ENCODE measurements around the gene DIDO1. TPM values are rescaled to one million over a fixed set of nuclear protein-coding genes. Genes with fewer than 3 reads are reported as not detected.

The DIDO1 gene
- total and polyA plus RNA-seq, 2 of the 13 experiments (the other 11 are each of a cell fraction or from before 2014, with no cell fraction given): 75.0 to 75.1 TPM

GRCh38 chr20:62952968-62953838 lies 26.9 kb upstream of the DIDO1 start (continued):
- TF ChIP-seq ZNF616 (CRISPR knock-in tag; IDR thresholded peaks at IDR 0.05; ENCODE audit: low read depth) (peak; percentile 34; the same call in 1 of the 2 replicates), TFE3 (CRISPR knock-in tag; IDR thresholded peaks at IDR 0.05) (peak; percentile 37; the same call in 1 of the 2 replicates), SMAD9 (CRISPR knock-in tag; IDR thresholded peaks at IDR 0.05) (no peak), RORA (CRISPR knock-in tag; IDR thresholded peaks at IDR 0.05) (no peak), ZZZ3 (CRISPR knock-in tag; IDR thresholded peaks at IDR 0.05; ENCODE audit: borderline replicate concordance) (no peak), TFDP2 (CRISPR knock-in tag; IDR thresholded peaks at IDR 0.05) (no peak; the same call in 1 of the 2 replicates), SRSF4 (IDR thresholded peaks at IDR 0.05; ENCODE audit: low read depth, low read length, poor library complexity, severe bottlenecking) (no peak), PHF5A (CRISPR knock-in tag; IDR thresholded peaks at IDR 0.05; ENCODE audit: low read depth, unreplicated experiment) (peak; percentile 18), ARNTL (CRISPR knock-in tag; IDR thresholded peaks at IDR 0.05) (peak; percentile 45; the same call in 1 of the 2 replicates), JARID2 (CRISPR knock-in tag; IDR thresholded peaks at IDR 0.05; ENCODE audit: insufficient replicate concordance) (no peak), SP4 (CRISPR knock-in tag; IDR thresholded peaks at IDR 0.05) (no peak), ZKSCAN8 (CRISPR knock-in tag; IDR thresholded peaks at IDR 0.05; ENCODE audit: borderline replicate concordance) (peak; percentile 58; the same call in 1 of the 2 replicates), CENPT (CRISPR knock-in tag; IDR thresholded peaks at IDR 0.05; ENCODE audit: low read depth) (peak; percentile 69; the same call in 1 of the 2 replicates), ESRRA (CRISPR knock-in tag; IDR thresholded peaks at IDR 0.05; ENCODE audit: low read depth) (peak; percentile 56; the same call in 1 of the 2 replicates), MXI1 (IDR thresholded peaks at IDR 0.05; ENCODE audit: borderline replicate concordance, low read depth, low read length) (peak; percentile 37; the same call in 1 of the 3 replicates), HNRNPK (IDR thresholded peaks at IDR 0.05; ENCODE audit: low read depth, low read length, poor library complexity, severe bottlenecking) (no peak), ZNF841 (CRISPR knock-in tag; IDR thresholded peaks at IDR 0.05; ENCODE audit: borderline replicate concordance) (no peak), ARNT2 (CRISPR knock-in tag; IDR thresholded peaks at IDR 0.05; ENCODE audit: low read depth) (no peak; the same call in 1 of the 2 replicates), ZNF709 (CRISPR knock-in tag; IDR thresholded peaks at IDR 0.05) (peak; percentile 73; the same call in 1 of the 2 replicates), ARID3A (IDR thresholded peaks at IDR 0.05; ENCODE audit: low read depth, low read length) (no peak), CBFB (CRISPR knock-in tag; IDR thresholded peaks at IDR 0.05) (peak; percentile 18; the same call in 1 of the 2 replicates), ZNF251 (CRISPR knock-in tag; IDR thresholded peaks at IDR 0.05) (0 out of 2 replicates have a peak, but pooled peaks have one; percentile 9)
- TF ChIP-seq, protein P1, sequence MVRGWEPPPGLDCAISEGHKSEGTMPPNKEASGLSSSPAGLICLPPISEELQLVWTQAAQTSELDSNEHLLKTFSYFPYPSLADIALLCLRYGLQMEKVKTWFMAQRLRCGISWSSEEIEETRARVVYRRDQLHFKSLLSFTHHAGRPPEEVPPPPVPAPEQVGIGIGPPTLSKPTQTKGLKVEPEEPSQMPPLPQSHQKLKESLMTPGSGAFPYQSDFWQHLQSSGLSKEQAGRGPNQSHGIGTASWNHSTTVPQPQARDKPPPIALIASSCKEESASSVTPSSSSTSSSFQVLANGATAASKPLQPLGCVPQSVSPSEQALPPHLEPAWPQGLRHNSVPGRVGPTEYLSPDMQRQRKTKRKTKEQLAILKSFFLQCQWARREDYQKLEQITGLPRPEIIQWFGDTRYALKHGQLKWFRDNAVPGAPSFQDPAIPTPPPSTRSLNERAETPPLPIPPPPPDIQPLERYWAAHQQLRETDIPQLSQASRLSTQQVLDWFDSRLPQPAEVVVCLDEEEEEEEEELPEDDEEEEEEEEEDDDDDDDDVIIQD (CRISPR knock-in tag; IDR thresholded peaks at IDR 0.05; ENCODE audit: low read depth): peak; percentile 18

All from HepG2 (cell line).